HCT116 (cell line): Measurements from ENCODE around the gene IGF2R.

Experiments used
- EZH2 ChIP-seq: fragments of 200-600 bp; sonication (generic); IDR thresholded peaks from 2 replicates; pipeline ENCODE4 v1.6.1; 2017; ENCODE audit warnings: antibody characterized with exemption, mixed run types
- FOSL1 ChIP-seq: IDR thresholded peaks from 2 replicates; pipeline ENCODE4 v1.6.1; 2012; ENCODE audit warnings: low read depth
- JUND ChIP-seq: IDR thresholded peaks from 2 replicates; pipeline ENCODE4 v1.6.1; 2012
- RAD21 ChIP-seq: IDR thresholded peaks from 2 replicates; pipeline ENCODE4 v1.6.1; 2012; ENCODE audit warnings: low read depth, mild to moderate bottlenecking
- SIN3A ChIP-seq: IDR thresholded peaks from 2 replicates; pipeline ENCODE4 v1.6.1; 2012; ENCODE audit warnings: low read depth
- TF ChIP-seq, protein P1 (sequence below), 3 experiments: fragments of 200-600 bp in 1 of 3; sonication (generic) in 1 of 3; IDR thresholded peaks in 2 of 3; conservative IDR thresholded peaks in 1 of 3; 2 replicates each; pipeline ENCODE4 v1.5.1; 2012 to 2017; ENCODE audit warnings: low read depth in 2 of 3, low read length in 2 of 3, antibody characterized with exemption in 1 of 3, borderline replicate concordance in 1 of 3, control low read depth in 1 of 3, mild to moderate bottlenecking in 1 of 3, mixed read lengths in 1 of 3, mixed run types in 1 of 3, moderate library complexity in 1 of 3; ENCODE audit not compliant: insufficient read depth in 1 of 3
- TF ChIP-seq, protein P2 (sequence below): IDR thresholded peaks from 2 replicates; pipeline ENCODE4 v1.6.1; 2012; ENCODE audit warnings: low read depth
- TF ChIP-seq, protein P3 (sequence below): IDR thresholded peaks from 2 replicates; pipeline ENCODE4 v1.6.1; 2011; ENCODE audit warnings: mild to moderate bottlenecking, low read length, moderate library complexity; ENCODE audit not compliant: insufficient replicate concordance; ENCODE audit errors: extremely low read depth

DNA sequence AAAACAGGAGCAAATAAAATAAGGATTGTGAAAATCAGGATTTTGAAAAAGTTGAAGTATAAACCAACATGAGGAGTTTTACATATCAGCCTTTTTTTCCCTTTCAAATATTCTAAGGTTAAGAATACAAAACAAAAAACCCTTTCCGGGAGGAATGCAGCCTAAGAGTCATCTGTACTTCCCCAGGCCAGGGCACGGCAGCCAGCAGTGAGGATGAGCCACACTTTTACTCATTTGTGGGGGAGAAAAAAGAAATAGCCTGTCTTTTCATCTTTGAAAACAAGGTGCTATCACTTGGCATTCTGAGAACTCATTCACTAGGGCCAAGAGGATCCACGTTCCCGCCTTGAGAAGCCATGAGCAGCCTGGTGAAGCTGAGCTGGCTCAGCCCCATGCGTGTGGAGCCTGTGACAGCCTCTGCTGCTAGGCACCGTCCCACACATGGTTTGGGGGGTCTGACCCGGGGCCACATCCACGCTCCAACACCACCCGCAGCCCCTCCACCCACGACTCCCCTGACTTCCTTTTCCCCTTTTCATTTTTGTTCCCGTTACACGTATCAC, 164.0 kb downstream of the IGF2R start:
- no peak for TF ChIP-seq RAD21
- TF ChIP-seq, protein P1, sequence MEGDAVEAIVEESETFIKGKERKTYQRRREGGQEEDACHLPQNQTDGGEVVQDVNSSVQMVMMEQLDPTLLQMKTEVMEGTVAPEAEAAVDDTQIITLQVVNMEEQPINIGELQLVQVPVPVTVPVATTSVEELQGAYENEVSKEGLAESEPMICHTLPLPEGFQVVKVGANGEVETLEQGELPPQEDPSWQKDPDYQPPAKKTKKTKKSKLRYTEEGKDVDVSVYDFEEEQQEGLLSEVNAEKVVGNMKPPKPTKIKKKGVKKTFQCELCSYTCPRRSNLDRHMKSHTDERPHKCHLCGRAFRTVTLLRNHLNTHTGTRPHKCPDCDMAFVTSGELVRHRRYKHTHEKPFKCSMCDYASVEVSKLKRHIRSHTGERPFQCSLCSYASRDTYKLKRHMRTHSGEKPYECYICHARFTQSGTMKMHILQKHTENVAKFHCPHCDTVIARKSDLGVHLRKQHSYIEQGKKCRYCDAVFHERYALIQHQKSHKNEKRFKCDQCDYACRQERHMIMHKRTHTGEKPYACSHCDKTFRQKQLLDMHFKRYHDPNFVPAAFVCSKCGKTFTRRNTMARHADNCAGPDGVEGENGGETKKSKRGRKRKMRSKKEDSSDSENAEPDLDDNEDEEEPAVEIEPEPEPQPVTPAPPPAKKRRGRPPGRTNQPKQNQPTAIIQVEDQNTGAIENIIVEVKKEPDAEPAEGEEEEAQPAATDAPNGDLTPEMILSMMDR (IDR thresholded peaks at IDR 0.05 in 2 of 3, conservative IDR thresholded peaks at IDR 0.05 in 1 of 3; ENCODE audit: borderline replicate concordance in 1 of 3, insufficient read depth in 1 of 3, low read depth in 2 of 3, low read length in 2 of 3), result no peak
- TF ChIP-seq, protein P2, sequence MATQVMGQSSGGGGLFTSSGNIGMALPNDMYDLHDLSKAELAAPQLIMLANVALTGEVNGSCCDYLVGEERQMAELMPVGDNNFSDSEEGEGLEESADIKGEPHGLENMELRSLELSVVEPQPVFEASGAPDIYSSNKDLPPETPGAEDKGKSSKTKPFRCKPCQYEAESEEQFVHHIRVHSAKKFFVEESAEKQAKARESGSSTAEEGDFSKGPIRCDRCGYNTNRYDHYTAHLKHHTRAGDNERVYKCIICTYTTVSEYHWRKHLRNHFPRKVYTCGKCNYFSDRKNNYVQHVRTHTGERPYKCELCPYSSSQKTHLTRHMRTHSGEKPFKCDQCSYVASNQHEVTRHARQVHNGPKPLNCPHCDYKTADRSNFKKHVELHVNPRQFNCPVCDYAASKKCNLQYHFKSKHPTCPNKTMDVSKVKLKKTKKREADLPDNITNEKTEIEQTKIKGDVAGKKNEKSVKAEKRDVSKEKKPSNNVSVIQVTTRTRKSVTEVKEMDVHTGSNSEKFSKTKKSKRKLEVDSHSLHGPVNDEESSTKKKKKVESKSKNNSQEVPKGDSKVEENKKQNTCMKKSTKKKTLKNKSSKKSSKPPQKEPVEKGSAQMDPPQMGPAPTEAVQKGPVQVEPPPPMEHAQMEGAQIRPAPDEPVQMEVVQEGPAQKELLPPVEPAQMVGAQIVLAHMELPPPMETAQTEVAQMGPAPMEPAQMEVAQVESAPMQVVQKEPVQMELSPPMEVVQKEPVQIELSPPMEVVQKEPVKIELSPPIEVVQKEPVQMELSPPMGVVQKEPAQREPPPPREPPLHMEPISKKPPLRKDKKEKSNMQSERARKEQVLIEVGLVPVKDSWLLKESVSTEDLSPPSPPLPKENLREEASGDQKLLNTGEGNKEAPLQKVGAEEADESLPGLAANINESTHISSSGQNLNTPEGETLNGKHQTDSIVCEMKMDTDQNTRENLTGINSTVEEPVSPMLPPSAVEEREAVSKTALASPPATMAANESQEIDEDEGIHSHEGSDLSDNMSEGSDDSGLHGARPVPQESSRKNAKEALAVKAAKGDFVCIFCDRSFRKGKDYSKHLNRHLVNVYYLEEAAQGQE, result no peak
- TF ChIP-seq, protein P3, sequence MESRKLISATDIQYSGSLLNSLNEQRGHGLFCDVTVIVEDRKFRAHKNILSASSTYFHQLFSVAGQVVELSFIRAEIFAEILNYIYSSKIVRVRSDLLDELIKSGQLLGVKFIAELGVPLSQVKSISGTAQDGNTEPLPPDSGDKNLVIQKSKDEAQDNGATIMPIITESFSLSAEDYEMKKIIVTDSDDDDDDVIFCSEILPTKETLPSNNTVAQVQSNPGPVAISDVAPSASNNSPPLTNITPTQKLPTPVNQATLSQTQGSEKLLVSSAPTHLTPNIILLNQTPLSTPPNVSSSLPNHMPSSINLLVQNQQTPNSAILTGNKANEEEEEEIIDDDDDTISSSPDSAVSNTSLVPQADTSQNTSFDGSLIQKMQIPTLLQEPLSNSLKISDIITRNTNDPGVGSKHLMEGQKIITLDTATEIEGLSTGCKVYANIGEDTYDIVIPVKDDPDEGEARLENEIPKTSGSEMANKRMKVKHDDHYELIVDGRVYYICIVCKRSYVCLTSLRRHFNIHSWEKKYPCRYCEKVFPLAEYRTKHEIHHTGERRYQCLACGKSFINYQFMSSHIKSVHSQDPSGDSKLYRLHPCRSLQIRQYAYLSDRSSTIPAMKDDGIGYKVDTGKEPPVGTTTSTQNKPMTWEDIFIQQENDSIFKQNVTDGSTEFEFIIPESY, result no peak
- TF ChIP-seq JUND, result no peak
- TF ChIP-seq SIN3A, result no peak
- TF ChIP-seq FOSL1, result no peak
- no peak for TF ChIP-seq EZH2
